Fibroblast of lung (primary cell): ENCODE data around the gene KANSL2.

Experiments
- CTCF ChIP-seq, 2 donors: IDR thresholded peaks in 1 of 2; conservative IDR thresholded peaks in 1 of 2; 1 replicate in 1 of 2; 2 replicates in 1 of 2; pipeline ENCODE4 v1.5.1; 2011 to 2012; ENCODE audit warnings: low read length in 2 of 2, control low read depth in 1 of 2, inconsistent platforms in 1 of 2, low read depth in 1 of 2, mild to moderate bottlenecking in 1 of 2
- EZH2 ChIP-seq: IDR thresholded peaks from 2 replicates; pipeline ENCODE4 v1.5.1; 2012; ENCODE audit warnings: low read length, control low read depth, mild to moderate bottlenecking; ENCODE audit errors: missing control alignments

GRCh38 chr12:48671231-48671856 is 10.7 kb downstream of the KANSL2 start:
- TF ChIP-seq CTCF (conservative IDR thresholded peaks at IDR 0.05 in 1 of 2, IDR thresholded peaks at IDR 0.05 in 1 of 2; ENCODE audit: low read depth in 1 of 2, low read length in 2 of 2) (no peak), EZH2 (no peak)
